Measurements from ENCODE around the gene SPATA13.

The SPATA13 gene

DNA sequence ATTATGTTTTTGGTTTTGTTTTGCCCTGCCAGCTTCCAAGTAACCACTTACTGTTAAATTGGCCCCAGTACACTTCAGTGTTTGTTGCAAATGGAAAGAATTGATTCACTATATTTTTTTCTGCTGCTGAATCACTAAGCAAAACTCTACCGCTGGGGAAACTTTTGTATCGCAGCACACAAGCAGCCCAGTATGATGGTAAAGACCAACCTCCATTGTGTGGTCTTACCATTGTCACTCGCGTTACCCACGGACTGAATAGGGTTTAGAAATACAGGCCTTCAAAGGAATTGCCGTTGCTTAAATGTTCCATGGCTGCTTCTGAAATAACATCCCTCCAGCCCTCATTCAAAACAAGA, 7.9 kb downstream of the SPATA13 start:
- DNase-seq = no peak

DNA sequence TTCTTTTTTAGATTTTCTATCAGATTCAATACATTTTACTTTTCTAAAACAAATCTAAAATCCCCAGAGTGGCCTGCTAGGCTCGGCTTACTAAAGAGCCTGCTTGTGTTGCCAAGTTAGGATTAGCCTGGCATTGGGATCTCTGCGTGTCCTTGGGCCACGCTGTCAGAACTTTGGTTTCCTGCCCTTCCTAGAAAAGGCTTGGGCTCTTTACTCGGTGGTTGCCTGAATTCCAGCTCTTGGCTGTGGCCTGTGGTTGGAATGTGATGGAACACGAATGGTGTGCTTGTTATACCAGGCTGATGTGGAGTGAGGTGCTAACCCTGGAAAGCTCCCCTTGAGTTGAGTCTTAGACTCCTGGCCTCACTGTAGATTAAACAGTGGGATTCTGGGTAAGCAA, 8.5 kb downstream of the SPATA13 start:
- DNase-seq = no peak

DNA sequence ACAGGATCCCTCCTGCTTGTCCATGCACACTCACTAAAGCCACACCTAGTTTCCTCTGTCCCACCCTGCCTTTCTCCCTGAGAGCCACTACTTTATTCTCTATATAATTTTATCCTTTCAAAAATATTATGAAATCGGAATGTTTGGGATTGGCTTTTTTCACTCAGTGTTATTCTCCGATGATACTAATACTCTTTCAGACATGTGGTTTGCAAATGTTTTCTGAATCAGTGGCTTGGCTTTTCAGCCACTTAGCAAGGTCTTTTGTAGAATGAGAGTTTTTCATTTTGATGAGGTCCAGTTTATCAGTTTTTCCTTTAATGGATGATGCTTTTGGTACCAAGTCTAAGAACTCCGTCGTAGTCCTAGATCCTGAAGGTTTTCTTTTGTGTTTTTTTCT, 11.6 kb downstream of the SPATA13 start:
- DNase-seq = no peak

DNA sequence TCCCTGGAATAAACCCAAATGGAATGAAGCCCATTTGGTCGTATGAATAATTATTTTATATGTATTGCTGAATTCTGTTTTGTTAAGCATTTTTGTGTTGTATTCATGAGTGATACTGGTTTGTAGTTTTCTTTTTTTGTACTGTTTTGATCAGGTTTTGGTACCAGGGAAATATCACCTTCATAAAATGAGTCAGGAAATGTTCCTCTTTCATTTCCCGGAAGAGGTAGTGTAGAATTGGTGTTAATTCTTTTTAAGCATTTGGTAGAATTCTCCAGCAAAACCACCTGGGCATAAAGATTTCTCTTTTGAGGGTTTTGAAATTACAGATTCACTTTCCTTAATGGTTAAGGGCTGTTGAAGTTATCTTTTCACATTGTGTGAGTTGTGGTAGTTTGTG, 13.3 kb downstream of the SPATA13 start:
- no peak for DNase-seq

DNA sequence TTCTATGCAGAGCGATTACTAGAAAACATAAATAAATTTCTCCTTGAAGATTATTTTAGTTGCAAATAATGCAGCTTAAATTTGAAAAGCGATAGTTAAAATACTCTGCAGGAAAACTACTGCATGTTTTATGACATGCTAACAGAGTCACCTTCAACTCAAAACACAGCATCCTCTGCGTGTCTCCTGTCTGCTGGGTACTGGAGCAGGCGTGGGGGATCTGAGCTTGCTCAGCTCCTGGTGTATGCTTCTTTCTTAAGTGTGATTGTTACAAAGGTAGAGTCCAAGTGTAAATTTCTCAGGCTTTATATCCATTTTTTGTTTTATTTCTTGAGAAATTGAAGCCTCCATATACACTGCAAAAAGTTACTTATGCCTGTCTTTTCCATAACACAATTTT, 15.3 kb downstream of the SPATA13 start:
- no peak for DNase-seq

DNA sequence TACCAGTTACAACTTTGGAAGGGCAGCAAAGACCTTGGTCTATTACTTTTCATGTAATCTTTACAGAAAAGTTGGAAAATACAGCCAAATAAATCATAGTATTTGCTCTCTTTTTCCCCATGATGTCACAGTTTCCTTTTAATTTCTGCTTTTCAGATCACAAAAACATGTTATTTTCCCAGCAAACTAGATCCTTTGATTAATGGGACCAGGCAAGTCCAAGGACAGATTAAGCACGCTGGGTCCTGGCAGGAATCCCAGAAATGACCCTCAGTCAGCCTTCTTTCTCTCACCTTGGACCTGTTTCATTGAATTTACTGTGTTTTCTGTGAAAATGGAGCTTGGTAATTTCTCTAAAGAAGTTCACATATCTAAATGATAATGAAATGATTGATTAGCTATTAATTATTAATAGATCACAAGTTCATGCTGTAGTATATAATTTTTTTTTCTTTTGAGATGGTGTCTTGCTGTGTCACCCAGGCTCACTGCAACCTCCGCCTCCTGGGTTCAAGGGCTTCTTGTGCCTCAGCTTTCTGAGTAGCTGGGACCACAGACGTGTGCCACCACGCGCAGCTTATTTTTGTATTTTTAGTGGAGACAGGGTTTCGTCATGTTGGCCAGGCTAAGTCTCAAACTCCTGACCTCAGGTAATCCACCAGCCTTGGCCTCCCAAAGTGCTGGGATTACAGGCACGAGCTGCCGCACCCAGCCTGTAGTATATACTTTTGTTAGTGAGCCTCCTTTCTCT, 16.0 kb downstream of the SPATA13 start:
- no peak for DNase-seq

DNA sequence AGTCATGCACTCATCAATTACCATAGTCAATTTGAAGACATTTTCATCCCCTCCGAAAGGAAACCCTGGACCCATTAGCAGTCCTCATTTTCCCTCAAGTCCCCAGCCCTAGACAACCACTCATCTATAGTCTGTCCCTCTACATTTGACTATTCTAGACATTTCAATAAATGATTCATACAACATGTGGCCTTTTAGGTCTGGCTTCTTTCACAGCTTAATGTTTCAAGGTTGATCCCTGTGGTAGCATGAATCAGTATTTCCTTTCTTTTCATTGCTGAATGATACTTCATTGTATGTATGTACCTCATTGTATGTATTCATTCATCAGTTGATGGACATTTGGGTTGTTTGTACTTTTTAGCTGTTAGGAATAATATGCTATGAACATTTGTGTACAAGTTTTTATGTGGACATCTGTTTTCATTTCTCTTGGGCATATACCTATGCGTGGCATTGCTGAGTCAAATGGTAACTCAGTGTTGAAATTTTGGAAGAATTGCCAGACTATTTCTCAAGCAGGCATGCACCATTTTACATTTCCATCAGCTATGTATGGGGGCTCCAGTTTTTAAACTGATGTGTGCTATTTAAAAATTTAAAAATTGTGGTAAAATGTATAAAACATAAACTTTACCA, 18.4 kb downstream of the SPATA13 start:
- no peak for DNase-seq

DNA sequence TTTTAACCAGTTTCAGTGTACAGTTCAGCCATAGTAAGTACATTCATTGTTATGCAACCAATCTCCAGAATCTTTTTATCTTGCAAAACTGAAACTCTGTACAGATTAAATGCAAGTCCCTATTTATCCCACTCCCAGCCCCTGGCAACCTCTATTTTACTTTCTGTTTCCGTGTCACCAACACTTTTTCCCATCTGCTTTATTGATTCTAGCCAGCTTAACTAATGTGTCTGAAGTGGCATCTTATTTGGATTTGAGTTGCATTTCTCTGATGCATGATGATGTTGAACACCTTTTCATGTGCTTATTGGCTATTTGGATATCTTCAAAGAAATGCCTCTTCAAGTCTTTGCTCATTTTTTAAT, 18.9 kb downstream of the SPATA13 start:
- no peak for DNase-seq

DNA sequence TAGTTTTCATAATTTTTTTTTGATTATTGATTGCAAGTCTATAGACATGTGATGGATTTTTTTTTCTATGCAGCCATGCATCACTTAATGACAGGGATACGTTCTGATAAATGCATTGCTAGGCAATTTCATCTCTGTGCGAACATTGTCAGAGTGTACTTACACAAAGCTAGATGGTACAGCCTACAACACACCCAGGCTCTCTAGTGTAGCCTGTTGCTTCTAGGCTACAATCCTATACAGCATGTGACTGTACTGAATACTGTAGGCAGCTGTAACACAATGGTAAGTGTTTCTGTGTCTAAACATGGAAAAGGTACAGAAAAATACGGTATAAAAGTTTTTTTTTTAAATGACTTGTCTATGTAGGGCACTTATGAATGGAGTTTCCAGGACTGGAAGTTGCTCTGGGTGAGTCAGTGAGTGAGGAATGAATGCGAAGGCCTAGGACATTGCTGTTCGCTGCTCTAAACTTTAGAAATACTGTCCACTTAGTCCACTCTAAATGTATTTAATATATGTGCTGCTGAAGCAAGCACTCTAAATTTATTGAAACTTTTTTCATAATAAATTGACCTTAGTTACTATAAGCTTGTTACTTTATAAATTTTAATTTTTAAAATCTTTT, 20.3 kb downstream of the SPATA13 start:
- DNase-seq = no peak

DNA sequence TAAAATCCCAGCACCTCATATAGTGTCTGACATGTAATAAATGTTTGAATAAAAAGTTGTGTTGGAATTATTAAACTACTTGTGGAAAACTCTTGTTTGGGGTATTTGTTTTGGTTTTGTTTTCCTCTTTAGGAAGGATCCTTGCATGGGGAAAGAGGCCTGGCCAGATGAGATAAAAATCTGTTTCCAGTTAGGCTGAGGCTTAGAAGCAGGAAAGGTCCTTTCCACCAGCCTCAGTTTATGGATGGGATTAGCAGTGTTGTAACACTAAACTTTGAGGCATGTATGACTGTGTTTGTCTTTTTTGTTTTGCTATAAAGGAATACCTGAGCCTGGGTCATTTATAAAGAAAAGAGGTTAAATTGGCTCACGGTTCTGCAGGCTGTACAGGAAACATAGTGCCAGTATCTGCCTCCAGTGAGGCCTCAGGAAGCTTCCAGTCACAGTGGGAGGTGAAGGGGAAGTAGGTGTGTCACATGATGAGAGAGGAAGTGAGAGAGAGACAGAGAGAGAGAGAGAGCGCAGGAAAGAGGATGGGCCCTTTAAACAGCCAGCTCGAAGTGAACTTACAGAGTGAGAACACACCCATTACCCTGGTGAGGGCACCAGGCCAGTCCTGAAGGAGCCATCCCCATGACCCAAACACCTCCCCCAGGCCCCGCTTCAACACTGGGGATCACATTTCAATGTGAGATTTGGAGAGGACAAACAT, 21.6 kb downstream of the SPATA13 start:
- no peak for DNase-seq

DNA sequence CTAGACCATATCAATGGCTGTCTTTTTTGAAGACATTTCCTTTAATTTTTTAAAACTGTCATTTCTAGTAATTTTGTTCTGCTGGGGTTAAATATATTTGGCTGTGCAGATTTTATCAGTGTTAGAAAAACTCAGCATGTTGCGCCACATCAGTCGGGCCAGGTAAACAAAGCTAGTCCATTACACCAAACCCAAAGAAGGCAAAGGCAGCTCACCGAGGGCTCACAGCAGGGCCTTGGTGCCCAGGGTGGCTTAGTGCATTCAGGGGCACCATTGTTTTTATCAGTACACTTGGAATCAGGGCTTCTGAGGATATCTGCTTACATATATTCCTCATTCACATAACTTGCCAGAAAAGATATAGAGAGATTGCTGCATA, 22.2 kb downstream of the SPATA13 start:
- no peak for DNase-seq

DNA sequence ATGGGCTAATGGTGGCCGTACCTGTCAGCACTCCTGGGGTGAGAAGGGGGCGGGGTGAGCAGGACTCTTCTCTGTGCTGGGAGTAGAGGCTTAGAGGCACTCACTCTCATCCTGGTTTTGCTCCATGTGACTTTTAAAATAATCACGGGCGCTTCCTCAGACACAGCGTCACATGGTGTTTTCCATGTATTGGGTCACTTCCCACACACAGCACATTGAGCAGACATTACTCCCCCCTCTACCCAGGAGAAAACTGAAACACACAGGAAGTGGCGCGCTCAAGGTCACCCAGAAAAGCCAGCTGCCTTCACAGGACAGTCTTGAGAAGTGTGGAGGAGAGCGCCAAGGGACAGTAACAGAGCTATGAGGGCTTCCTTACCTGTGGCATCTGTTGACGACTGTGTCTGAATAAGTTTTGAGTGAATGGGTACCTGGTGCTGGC, 23.2 kb downstream of the SPATA13 start:
- no peak for DNase-seq

DNA sequence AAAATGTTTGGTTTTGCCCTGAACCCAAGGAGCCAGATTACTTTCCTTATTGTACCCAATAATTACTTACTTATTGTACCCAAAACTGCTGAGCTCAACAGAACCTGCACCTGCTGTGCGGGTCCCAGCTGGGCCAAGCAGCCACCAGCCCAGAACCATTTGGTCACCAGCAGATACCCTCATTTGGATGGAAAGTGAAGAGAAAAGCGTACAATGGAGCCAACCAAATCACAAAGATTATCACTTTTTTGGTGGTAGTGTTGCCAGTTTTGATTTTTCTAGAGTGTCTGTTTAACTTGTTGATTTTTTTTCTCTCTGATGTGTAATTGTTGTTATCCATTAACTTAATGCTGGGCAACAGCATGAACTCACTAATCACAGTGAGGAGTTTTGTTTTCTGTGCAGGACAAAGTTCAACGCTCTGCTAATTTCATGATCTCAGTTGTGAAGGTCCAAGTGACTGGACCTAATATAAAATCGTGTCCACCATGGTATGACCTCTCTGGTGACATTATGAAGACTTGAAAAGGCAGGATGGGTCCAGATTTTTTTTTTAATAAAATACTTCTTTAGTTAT, 23.8 kb downstream of the SPATA13 start:
- no peak for DNase-seq

DNA sequence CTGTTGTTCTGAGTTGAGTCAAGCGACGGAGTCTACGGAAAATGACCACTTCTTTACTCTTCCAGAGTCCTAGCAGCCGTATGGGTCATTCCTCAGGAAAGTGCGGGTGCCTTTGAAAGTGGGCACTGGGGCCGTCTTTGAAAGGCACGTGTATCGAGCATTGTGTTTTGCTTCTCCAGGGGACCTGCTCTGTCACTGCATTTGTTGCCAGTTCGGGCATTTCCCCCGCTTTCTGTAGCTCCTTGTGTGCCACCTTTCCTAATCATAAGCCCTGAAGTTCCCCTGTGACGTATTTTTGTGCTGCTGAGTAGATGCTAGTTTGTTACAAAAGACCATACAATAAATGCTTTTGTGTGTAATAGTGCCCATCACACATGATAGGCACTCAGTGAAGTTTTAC, 24.4 kb downstream of the SPATA13 start:
- DNase-seq = no peak

DNA sequence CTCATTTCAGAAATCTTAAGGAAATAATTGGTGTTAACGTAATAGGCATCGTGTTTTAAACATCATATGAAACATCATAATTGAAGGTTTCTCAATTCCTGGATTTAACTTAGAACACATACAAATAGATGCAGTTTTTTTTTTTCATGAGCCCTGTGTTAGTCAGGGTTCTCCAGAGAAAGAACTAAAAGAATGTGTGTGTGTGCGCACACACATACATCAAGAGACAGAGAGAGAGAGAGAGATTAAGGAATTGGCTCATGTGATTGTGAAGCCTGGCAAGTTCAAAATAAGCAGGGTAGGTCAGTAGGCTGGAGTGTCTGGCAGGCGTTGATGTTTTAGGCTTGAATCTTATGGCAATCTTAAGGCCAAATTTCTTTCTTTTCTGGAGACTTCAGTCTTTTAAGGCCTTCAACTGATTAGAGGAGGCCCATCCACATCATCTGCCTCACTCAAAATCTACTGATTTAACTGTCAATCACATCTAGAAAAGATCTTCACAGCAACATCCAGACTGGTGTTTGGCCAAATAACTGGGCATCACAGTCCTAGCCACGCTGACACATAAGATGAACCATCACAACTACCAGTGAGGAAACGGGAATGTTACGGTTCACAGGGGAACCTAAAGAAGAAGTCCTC, 25.2 kb downstream of the SPATA13 start:
- DNase-seq = no peak

DNA sequence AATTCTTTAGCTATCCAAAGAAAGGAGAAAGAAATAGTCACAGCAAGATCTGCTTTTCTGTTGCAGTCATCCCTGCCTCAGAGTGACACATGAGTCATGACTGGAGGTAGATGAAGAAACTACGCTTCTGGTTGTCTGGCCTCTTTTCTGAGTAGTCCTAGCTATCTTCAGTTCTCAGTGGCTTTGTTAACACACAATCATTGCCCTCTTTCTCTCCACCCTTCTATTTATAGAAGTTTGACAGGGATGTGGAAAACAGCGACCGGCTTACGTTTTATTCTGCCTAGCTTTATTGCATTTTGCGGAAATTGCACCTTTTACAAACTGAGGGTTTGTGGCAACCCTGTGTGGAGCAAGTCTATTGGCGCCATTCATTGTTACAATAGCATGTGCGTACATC, 26.7 kb downstream of the SPATA13 start:
- peak; percentile 83 for DNase-seq

DNA sequence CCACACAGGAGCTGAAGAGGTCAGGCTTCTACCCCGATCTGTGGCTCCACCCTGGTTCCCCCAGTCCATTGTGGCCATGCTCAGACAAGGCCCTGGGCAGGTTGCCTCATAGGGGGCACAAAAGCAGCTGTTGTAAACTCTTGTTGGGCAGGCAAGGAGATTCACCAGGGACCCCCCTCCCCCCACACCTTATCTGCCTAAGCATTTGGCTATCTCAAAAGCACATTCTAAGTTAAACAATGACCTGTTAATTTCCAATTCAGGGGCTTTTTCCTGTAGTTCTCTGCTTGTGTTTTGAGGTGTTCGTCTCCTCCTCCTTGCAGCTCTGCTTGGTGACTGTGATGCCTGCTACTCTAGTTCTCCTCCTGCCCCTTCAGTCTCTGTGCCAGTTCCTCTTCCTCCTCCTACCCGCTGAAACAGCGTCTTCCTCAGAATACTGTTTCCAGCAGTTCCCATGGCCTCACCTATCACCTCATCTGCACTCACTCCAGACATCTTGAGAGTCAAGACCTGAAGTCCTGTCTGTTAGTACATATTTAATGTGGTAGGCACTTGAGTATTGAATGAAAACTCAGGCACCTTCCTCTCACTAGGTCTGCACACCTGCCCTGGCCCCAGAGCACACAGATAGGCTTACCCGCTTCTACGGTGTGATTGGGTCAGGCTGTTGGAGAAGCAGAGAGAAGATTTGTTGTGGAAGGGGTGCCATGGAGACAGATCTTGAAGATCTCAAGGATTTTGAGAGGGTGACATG, 31.7 kb downstream of the SPATA13 start:
- no peak for DNase-seq

DNA sequence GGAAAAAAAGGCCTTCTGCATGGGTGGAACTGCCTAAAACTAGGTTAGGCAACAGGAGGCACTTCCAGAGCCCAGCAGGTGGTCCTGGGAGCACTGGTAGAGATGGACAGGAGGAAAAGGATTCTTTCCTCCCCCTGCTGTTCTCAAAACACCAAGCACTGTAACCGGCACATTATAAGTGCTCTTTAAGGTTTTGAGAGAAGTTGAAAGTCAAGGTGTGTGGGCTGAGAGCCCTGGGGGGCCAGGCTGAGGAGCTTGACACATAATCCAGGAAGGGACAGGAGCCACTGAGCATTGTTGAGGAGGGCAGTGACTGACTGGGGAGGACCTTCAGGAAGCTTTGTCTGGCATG, 32.3 kb downstream of the SPATA13 start:
- DNase-seq = no peak

DNA sequence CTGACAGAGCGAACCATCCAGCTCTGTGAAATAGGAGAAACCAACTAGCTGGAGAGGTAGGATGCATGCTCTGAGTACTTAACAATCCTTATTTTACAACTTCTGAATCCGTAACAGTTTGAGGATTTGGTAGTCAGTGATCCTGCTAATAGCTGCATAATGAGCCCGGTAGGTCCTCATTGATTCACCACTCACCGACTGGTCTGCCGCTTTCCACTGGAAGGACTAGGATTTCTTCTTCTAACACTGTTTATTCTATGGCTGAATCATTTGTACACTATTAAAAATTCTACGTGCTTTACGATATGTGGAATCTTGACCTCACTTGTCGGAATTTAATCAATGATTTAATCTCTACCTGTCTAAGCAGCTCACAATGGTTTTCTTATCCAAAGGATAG, 33.9 kb downstream of the SPATA13 start:
- no peak for DNase-seq

DNA sequence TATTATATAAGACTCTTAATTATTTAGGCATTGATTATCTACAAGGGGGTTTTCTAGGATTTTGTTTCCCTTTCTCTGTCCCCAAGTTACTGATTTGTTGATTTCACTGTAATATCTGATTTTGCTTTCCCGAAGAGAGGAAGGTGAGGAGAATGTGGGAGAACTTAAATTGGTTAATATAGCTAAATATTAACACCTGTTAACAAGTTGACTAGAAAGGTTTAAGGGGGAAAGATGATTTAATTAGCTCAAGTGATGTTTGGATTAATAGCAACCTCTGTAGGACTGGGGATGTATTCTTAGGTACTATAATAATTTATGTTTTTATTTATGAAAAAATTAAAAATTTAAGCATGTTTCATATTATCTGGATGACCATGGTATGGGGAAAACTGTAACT, 35.1 kb downstream of the SPATA13 start:
- DNase-seq = no peak

DNA sequence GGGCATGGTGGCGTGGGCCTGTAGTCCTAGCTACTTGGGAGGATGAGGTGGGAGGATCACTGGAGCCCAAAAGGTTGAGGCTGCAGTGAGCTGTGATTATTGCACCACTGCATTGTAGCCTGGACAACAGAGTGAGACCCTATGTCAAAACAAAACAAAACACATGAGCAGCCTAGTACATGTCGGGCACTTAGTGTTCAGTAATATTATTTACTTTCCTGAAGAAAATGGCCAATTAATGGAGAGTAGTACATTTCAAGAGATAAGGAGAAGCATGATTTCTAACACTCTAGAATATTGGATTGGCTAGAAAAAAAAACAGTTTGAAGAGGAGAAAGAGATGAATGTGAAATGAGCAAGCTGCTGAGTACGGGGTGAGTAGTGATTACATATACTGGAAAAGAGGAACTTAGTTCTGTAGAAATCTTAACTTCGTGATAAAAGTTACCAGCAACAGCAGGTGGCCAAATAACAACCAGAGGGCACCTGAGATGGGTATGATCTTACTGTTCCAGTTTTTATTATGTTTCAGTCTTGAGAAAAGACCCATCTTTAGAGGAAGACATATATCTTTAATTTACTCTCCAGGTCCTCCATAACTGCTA, 36.2 kb downstream of the SPATA13 start:
- no peak for DNase-seq

DNA sequence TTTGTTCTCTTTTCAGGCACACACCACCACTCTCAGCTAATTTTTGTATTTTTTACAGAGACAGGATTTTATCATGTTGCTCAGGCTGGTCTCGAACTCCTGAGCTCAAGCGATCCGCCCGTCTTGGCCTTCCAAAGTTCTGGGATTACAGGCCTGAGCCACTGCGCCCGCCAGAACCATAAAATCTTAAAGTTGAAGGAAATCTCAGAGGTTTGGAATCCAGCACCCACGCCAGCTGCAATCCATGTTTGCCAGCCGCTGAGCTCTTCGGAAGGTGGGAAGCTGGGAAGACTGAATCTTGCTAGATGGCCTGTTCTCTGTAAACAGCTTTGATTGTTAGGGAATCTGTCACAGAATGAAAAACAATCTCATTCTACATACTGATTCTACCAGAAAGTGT, 38.5 kb downstream of the SPATA13 start:
- no peak for DNase-seq
